Right lobe of liver (tissue), 4 donors: ENCODE results near the gene ZNF219.

ENCODE experiments used
- POLR2A ChIP-seq: fragments of 450-650 bp; IDR thresholded peaks from one replicate; pipeline ENCODE4 v1.6.1; 2017; ENCODE audit warnings: antibody characterized with exemption, mild to moderate bottlenecking
- TF ChIP-seq, protein P1 (sequence below), 4 donors: fragments of 200-600 bp in 3 of 4; fragments of 450-650 bp in 1 of 4; IDR thresholded peaks; one replicate each; pipeline versions ENCODE4 v1.5.1 to v1.8.0; 2016 to 2022; ENCODE audit warnings: antibody characterized with exemption in 4 of 4, mild to moderate bottlenecking in 2 of 4
- donor health status: DM: no; HTN: no; CAD: no.
- donor health status: DM: no; HTN: no; CAD: no.
- donor health status: DM: no; HTN: yes; CAD: no.

DNA sequence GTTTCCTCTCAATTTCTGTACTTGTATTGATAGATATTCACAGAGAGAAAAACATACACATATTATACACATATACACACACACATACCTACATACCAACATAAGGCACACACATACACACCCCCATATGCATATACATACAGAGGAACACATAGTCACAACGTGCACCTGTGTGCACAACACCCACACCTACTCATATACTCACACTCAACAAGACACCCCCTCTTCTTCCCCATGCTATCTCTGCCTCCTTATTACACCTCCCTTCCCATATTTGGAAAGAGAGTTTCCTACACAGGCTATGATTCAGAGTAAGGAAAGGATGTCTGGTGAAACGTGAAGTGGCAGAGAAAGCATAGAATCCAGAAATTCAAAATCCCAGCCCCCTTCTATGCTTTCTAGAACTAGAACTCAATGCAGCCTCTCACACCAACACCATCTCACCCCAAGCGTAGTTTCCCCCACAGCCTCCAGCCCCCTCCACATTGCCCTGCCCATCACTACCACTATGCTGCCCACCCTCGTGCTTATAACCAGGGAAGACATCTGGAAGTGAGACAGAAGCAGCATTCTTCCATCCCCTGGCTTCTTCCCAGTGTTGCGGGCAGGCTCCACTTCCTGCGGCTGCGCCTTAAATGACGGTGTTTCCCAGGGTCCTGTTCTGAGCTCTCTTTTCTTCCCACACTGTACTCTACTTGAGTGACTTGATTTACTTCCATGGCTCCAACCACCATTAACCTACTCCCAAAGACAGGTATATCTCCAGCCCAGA, 38.4 kb downstream of the ZNF219 start:
- TF ChIP-seq, protein P1, sequence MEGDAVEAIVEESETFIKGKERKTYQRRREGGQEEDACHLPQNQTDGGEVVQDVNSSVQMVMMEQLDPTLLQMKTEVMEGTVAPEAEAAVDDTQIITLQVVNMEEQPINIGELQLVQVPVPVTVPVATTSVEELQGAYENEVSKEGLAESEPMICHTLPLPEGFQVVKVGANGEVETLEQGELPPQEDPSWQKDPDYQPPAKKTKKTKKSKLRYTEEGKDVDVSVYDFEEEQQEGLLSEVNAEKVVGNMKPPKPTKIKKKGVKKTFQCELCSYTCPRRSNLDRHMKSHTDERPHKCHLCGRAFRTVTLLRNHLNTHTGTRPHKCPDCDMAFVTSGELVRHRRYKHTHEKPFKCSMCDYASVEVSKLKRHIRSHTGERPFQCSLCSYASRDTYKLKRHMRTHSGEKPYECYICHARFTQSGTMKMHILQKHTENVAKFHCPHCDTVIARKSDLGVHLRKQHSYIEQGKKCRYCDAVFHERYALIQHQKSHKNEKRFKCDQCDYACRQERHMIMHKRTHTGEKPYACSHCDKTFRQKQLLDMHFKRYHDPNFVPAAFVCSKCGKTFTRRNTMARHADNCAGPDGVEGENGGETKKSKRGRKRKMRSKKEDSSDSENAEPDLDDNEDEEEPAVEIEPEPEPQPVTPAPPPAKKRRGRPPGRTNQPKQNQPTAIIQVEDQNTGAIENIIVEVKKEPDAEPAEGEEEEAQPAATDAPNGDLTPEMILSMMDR (IDR thresholded peaks at IDR 0.05) = no peak
- TF ChIP-seq POLR2A = no peak
